ENCODE data around the gene SPRYD3. TPM values are rescaled to one million over a fixed set of nuclear protein-coding genes. Genes with fewer than 3 reads are reported as not detected.

SPRYD3 gene
- total and polyA plus RNA-seq, 2 of the 4 experiments (the other 2 are of a cell fraction), result 25.6 to 27.8 TPM

- H2AFZ ChIP-seq (replicated peaks; ENCODE audit: low read length, poor library complexity), result peak overlapping the region; percentile 44
- TF ChIP-seq BHLHE40 (IDR thresholded peaks at IDR 0.05; ENCODE audit: low read depth, low read length), result no peak
- TF ChIP-seq MAZ (IDR thresholded peaks at IDR 0.05; ENCODE audit: borderline replicate concordance, low read depth, low read length), result peak; percentile 61
- peak overlapping the region; percentile 64; the same call in 1 of the 2 replicates for H2AK5ac ChIP-seq (ENCODE audit: low read depth, low read length)
- CTCF ChIA-PET, result interaction anchor here (1.3 to 2.6 kb wide), 2 partner anchors 35 to 38 kb away, joined by 3 to 39 read pairs; partner anchors contain the start of gene IGFBP6
- dilution Hi-C loops (cut with HindIII; ENCODE audit: low sequenced_read_pairs, unreplicated experiment), result no loop called here
- no peak overlapping the region for H2BK5ac ChIP-seq (ENCODE audit: low read depth, low read length, poor library complexity, severe bottlenecking)
- intact Hi-C loops (cut with micrococcal nuclease), result no loop called here
- peaks cover 9% of the 10 kb centered on the region for H4K20me1 ChIP-seq (ENCODE audit: insufficient read depth, low read length)
- no peak overlapping the region for H3K23ac ChIP-seq (ENCODE audit: low read depth, low read length)
- peaks cover 30% of the 10 kb centered on the region for H3K4me1 ChIP-seq (ENCODE audit: control insufficient read depth, insufficient read depth, low read length)
- no peak overlapping the region for H3K56ac ChIP-seq (ENCODE audit: extremely low read depth, insufficient read depth, low read length)
- DNase-seq (peak; percentile 74), ATAC-seq (ENCODE audit: low read depth) (peak; percentile 38)
- H3K4ac ChIP-seq (ENCODE audit: low read depth, low read length), result peak overlapping the region; percentile 35
- no peak overlapping the region for H3K4me3 ChIP-seq (ENCODE audit: insufficient read depth, low read depth, low read length)
- no peaks in the 10 kb centered on the region for H3K9me3 ChIP-seq (ENCODE audit: control insufficient read depth, insufficient read depth, low read length)
- no peak overlapping the region for H4K5ac ChIP-seq (ENCODE audit: low read depth, low read length)
- H4K8ac ChIP-seq (ENCODE audit: low read depth in 2 of 2, low read length in 2 of 2), result peak overlapping the region in 1 of 2 experiments; percentile 26; a peak in 2 of 4 replicates
- no peak overlapping the region for H2BK120ac ChIP-seq (ENCODE audit: low read depth, low read length)
- no peak overlapping the region for H3K18ac ChIP-seq (ENCODE audit: low read depth, low read length)
- 56% methylated on average over 5 of the region's 13 CpGs; no CpG with 5 or more reads in 1 of the 2 experiments for WGBS, 2 experiments (ENCODE audit: extremely low coverage in 2 of 2, insufficient read length in 1 of 2)
- POLR2A ChIA-PET (ENCODE audit: unreplicated experiment), result interaction anchor here (0.5 kb wide), 1 partner anchor 10 kb away, joined by 3 read pairs; no protein-coding TSS in a partner anchor
- peaks cover 0 to 53% of the 10 kb centered on the region in 2 experiments; a peak in 2 of 4 replicates for H3K79me1 ChIP-seq (ENCODE audit: low read depth in 1 of 2, low read length in 2 of 2)
- H3K36me3 ChIP-seq (ENCODE audit: control insufficient read depth, insufficient read depth, low read length), result peaks cover 66% of the 10 kb centered on the region
- peaks cover 5% of the 10 kb centered on the region; the same call in 1 of the 2 replicates for H3K9me1 ChIP-seq (ENCODE audit: insufficient read depth, low read length)
- H3K14ac ChIP-seq (replicated peaks; ENCODE audit: low read depth, low read length), result no peak overlapping the region; the same call in 1 of the 2 replicates
- H3K27me3 ChIP-seq (ENCODE audit: control insufficient read depth, insufficient read depth, low read length), result no peaks in the 10 kb centered on the region
- in situ Hi-C loops (cut with MboI; ENCODE audit: low sequenced_read_pairs), result no loop called here
- peak overlapping the region; percentile 51 for H3K27ac ChIP-seq (ENCODE audit: insufficient read depth, low read length)
- TSS peak; percentile 79 for BruUV-seq (replicated peaks)
- peak overlapping the region; percentile 86 for H2AK9ac ChIP-seq (replicated peaks; ENCODE audit: low read depth, low read length, poor library complexity)
- H4K91ac ChIP-seq (ENCODE audit: insufficient read depth, low read depth, low read length), result peak overlapping the region; percentile 9; the same call in 1 of the 2 replicates
- no peak overlapping the region for H3K4me2 ChIP-seq (ENCODE audit: low read depth, low read length)
- no peak overlapping the region for H2BK20ac ChIP-seq (ENCODE audit: low read depth, low read length)
- no peak overlapping the region for H3K9ac ChIP-seq (ENCODE audit: low read depth, low read length)
- no peak overlapping the region for H2BK15ac ChIP-seq (ENCODE audit: low read depth, low read length)
Measured at GRCh38 chr12:53063708-53064612, 15.2 kb downstream of the SPRYD3 start.

All from IMR-90 (cell line).